Measurements from ENCODE around the gene HSD17B8.

The HSD17B8 gene

GRCh38 chr6:33248932-33249731, 44.7 kb downstream of the HSD17B8 start:
- peak; percentile 87 to 99 (median 93) for DNase-seq

GRCh38 chr6:33249732-33250630, 45.5 kb downstream of the HSD17B8 start:
- DNase-seq = peak in 1 of 5 experiments; percentile 22

GRCh38 chr6:33250731-33251130, 46.3 kb downstream of the HSD17B8 start:
- no peak for DNase-seq

- no peak for DNase-seq
Measured at GRCh38 chr6:33251395-33252012, 47.0 kb downstream of the HSD17B8 start.

GRCh38 chr6:33252759-33253158, 48.3 kb downstream of the HSD17B8 start:
- DNase-seq = no peak

- no peak for DNase-seq
Measured at GRCh38 chr6:33254591-33254990, 50.1 kb downstream of the HSD17B8 start.

All from T-helper 2 cell (primary cell).